ENCODE measurements around the gene KIAA0319L. TPM values are rescaled to one million over a fixed set of nuclear protein-coding genes. Genes with fewer than 3 reads are reported as not detected.

KIAA0319L gene
- polyA plus RNA-seq, 1 donor (not counting 4 experiments of a cell fraction or from before 2014, with no cell fraction given), result 23.8 TPM

DNA sequence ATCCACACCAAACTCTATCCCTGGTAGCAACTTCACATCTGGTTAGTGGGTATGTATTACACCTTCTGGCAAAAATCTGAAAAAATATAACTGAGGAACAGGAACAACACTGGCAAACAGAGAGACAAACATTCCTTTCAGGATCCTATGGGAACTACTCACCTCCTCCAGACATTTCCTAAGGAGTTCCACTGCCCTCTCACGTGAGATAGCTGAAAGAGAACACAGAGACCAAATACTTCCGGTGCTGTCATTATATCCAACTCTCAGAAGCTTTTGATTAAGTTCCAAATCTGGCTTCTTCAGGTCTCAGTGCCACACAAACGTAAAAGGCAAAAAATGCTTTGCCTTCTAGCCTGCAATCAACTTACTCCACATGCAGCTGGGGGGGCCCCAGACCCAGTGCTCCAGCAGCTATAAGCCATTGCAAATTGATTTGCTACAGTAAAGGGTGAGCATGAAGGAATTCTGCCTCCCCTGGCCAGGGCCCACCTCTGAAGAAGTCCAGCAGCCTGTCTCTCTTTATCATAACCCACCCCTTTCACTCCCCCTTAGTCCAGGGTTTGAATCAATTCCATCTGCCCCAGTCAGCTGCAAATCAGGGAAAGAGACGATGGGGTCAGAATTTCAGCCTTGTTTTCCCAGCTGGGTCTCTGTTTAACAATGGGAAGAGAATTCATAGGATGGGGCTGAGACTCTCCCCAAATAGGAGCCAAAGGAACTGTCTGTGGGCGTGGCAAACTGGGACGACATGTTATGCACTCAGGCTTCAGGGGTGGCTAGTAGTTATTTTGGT lies 48.1 kb upstream of the KIAA0319L start:
- Histone ChIP-seq H3K4me1 (ENCODE audit: control insufficient read depth, extremely low read depth, insufficient read depth, low read length) (peaks cover 7% of the 10 kb centered on the region), H3K27ac (ENCODE audit: control insufficient read depth, insufficient read depth, low read length) (no peak overlapping the region), H3K27me3 (ENCODE audit: control insufficient read depth, extremely low read depth, insufficient read depth, low read length) (no peaks in the 10 kb centered on the region), H3K9ac (ENCODE audit: control insufficient read depth, extremely low read depth, insufficient read depth, low read length) (no peak overlapping the region), H3K9me3 (ENCODE audit: control insufficient read depth, low read depth, low read length) (no peaks in the 10 kb centered on the region), H4K20me1 (ENCODE audit: control insufficient read depth, extremely low read depth, insufficient read depth, low read length) (no peaks in the 10 kb centered on the region), H2AFZ (ENCODE audit: control insufficient read depth, low read length) (no peak overlapping the region), H3K4me3 (ENCODE audit: control insufficient read depth in 2 of 3, extremely low read depth in 1 of 3, insufficient read depth in 2 of 3, low read depth in 1 of 3, low read length in 3 of 3) (no peak overlapping the region), H3K36me3 (ENCODE audit: control insufficient read depth in 2 of 2, extremely low read depth in 1 of 2, insufficient read depth in 2 of 2, low read length in 2 of 2) (peaks cover 20 to 31% of the 10 kb centered on the region in 2 experiments), H3K79me2 (ENCODE audit: control insufficient read depth, insufficient read depth, low read length) (peaks cover 31% of the 10 kb centered on the region), H3K9me1 (ENCODE audit: control insufficient read depth, extremely low read depth, insufficient read depth, low read length) (peaks cover 3% of the 10 kb centered on the region), H3K4me2 (ENCODE audit: control insufficient read depth, extremely low read depth, insufficient read depth, low read depth, low read length) (no peak overlapping the region)
- DNase-seq (ENCODE audit: low read depth, low spot score) (no peak), FAIRE-seq (no peak)
- dilution Hi-C loops (cut with MboI; ENCODE audit: extremely low pct_ligation_motif_present, low sequenced_read_pairs), result no loop called here
- no peak for TF ChIP-seq EZH2 (IDR thresholded peaks at IDR 0.05; ENCODE audit: low read length)
- TF ChIP-seq, protein P1, sequence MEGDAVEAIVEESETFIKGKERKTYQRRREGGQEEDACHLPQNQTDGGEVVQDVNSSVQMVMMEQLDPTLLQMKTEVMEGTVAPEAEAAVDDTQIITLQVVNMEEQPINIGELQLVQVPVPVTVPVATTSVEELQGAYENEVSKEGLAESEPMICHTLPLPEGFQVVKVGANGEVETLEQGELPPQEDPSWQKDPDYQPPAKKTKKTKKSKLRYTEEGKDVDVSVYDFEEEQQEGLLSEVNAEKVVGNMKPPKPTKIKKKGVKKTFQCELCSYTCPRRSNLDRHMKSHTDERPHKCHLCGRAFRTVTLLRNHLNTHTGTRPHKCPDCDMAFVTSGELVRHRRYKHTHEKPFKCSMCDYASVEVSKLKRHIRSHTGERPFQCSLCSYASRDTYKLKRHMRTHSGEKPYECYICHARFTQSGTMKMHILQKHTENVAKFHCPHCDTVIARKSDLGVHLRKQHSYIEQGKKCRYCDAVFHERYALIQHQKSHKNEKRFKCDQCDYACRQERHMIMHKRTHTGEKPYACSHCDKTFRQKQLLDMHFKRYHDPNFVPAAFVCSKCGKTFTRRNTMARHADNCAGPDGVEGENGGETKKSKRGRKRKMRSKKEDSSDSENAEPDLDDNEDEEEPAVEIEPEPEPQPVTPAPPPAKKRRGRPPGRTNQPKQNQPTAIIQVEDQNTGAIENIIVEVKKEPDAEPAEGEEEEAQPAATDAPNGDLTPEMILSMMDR (optimal IDR thresholded peaks at IDR 0.05 in 1 of 3, IDR thresholded peaks at IDR 0.05 in 1 of 3, conservative IDR thresholded peaks at IDR 0.05 in 1 of 3; ENCODE audit: extremely low read depth in 1 of 3, insufficient read depth in 2 of 3, low read length in 3 of 3), result no peak

DNA sequence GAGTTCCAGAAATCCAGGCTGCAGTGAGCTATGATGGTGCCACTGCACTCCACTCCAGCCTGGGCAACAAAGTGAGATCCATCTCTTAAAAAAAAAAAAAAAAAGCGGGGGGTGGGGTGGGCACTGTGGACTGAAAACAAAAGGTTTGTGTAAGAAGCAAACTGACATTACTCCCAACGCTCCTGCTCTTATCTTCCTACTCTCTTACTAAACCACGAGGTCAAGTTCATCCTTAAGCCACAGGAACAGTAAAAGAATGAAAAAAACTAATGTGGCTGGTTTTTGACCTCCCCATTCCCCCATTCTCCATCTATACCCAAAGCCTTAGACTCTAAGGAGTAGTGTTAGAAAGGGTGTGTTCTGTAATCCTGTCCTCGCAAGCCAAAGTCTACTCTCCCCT lies 46.7 kb upstream of the KIAA0319L start:
- Histone ChIP-seq H3K4me2 (ENCODE audit: control insufficient read depth, extremely low read depth, insufficient read depth, low read depth, low read length) (no peak overlapping the region), H3K27me3 (ENCODE audit: control insufficient read depth, extremely low read depth, insufficient read depth, low read length) (no peaks in the 10 kb centered on the region), H3K4me1 (ENCODE audit: control insufficient read depth, extremely low read depth, insufficient read depth, low read length) (peaks cover 7% of the 10 kb centered on the region), H3K27ac (ENCODE audit: control insufficient read depth, insufficient read depth, low read length) (no peak overlapping the region), H3K4me3 (ENCODE audit: control insufficient read depth in 2 of 3, extremely low read depth in 1 of 3, insufficient read depth in 2 of 3, low read depth in 1 of 3, low read length in 3 of 3) (no peak overlapping the region), H3K9me1 (ENCODE audit: control insufficient read depth, extremely low read depth, insufficient read depth, low read length) (peaks cover 3% of the 10 kb centered on the region), H3K36me3 (ENCODE audit: control insufficient read depth in 2 of 2, extremely low read depth in 1 of 2, insufficient read depth in 2 of 2, low read length in 2 of 2) (peaks cover 20 to 32% of the 10 kb centered on the region in 2 experiments), H3K79me2 (ENCODE audit: control insufficient read depth, insufficient read depth, low read length) (peaks cover 21% of the 10 kb centered on the region), H2AFZ (ENCODE audit: control insufficient read depth, low read length) (no peak overlapping the region), H3K9me3 (ENCODE audit: control insufficient read depth, low read depth, low read length) (no peaks in the 10 kb centered on the region), H3K9ac (ENCODE audit: control insufficient read depth, extremely low read depth, insufficient read depth, low read length) (no peak overlapping the region), H4K20me1 (ENCODE audit: control insufficient read depth, extremely low read depth, insufficient read depth, low read length) (no peaks in the 10 kb centered on the region)
- dilution Hi-C loops (cut with MboI; ENCODE audit: extremely low pct_ligation_motif_present, low sequenced_read_pairs), result no loop called here
- FAIRE-seq (no peak), DNase-seq (ENCODE audit: low read depth, low spot score) (no peak)
- TF ChIP-seq, protein P1 (optimal IDR thresholded peaks at IDR 0.05 in 1 of 3, IDR thresholded peaks at IDR 0.05 in 1 of 3, conservative IDR thresholded peaks at IDR 0.05 in 1 of 3; ENCODE audit: extremely low read depth in 1 of 3, insufficient read depth in 2 of 3, low read length in 3 of 3), result no peak
- TF ChIP-seq EZH2 (IDR thresholded peaks at IDR 0.05; ENCODE audit: low read length), result no peak

All from keratinocyte (primary cell).